ENCODE data around the gene APOA4.

APOA4 gene

GRCh38 chr11:116798368-116798767 lies 24.7 kb downstream of the APOA4 start:
- no peak for DNase-seq

GRCh38 chr11:116797816-116798215 lies 25.3 kb downstream of the APOA4 start:
- no peak for DNase-seq

- no peak for DNase-seq
These were observed 26.6 kb downstream of the APOA4 start for GRCh38 chr11:116796548-116796947.

- no peak for DNase-seq
These were observed 28.3 kb downstream of the APOA4 start for GRCh38 chr11:116794851-116795250.

- DNase-seq, result no peak
These were observed 29.4 kb downstream of the APOA4 start for GRCh38 chr11:116793772-116794097.

- DNase-seq, result no peak
These were observed 30.0 kb downstream of the APOA4 start for GRCh38 chr11:116792869-116793771.

- DNase-seq, result no peak
These were observed 30.8 kb downstream of the APOA4 start for GRCh38 chr11:116792144-116792868.

- DNase-seq, result no peak
These were observed 31.3 kb downstream of the APOA4 start, which contains the start of gene APOA5 for GRCh38 chr11:116791813-116792143. TSS of gene APOA5 (minus strand) at chr11:116791879. CDS start at chr11:116791860, 19 bp downstream.

GRCh38 chr11:116791002-116791812 lies 31.9 kb downstream of the APOA4 start:
- DNase-seq, result peak; percentile 73 to 77

- DNase-seq, result no peak
These were observed 32.7 kb downstream of the APOA4 start for GRCh38 chr11:116790167-116791001.

GRCh38 chr11:116788975-116789374 lies 34.1 kb downstream of the APOA4 start:
- DNase-seq, result no peak

GRCh38 chr11:116788534-116788933 lies 34.6 kb downstream of the APOA4 start:
- DNase-seq, result no peak

GRCh38 chr11:116787786-116788486 lies 35.2 kb downstream of the APOA4 start, which contains the start of gene ZPR1:
TSS of gene ZPR1 (minus strand) at chr11:116788023. CDS start at chr11:116787990, 33 bp downstream.
- DNase-seq, result peak; percentile 87 to 89

GRCh38 chr11:116787436-116787785 lies 35.7 kb downstream of the APOA4 start:
- DNase-seq, result no peak

- DNase-seq, result no peak
These were observed 36.1 kb downstream of the APOA4 start for GRCh38 chr11:116786966-116787365.

- no peak for DNase-seq
These were observed 36.8 kb downstream of the APOA4 start for GRCh38 chr11:116786326-116786725.

GRCh38 chr11:116782728-116783127 lies 40.4 kb downstream of the APOA4 start:
- no peak for DNase-seq

- DNase-seq, result no peak
These were observed 44.5 kb downstream of the APOA4 start for GRCh38 chr11:116778556-116778955.

GRCh38 chr11:116777056-116777455 lies 46.0 kb downstream of the APOA4 start:
- DNase-seq, result no peak

- DNase-seq, result no peak
These were observed 46.6 kb downstream of the APOA4 start for GRCh38 chr11:116776522-116776984.

- DNase-seq, result no peak
These were observed 47.1 kb downstream of the APOA4 start for GRCh38 chr11:116775975-116776374.

- no peak for DNase-seq
These were observed 48.4 kb downstream of the APOA4 start for GRCh38 chr11:116774661-116775060.
